OCI-LY7 (cell line): ENCODE measurements around the gene MCRIP1.

Experiments
- CTCF ChIP-seq: fragments of 200-600 bp; sonication (generic); conservative IDR thresholded peaks from 2 replicates; pipeline ENCODE4 v1.5.1; 2014; ENCODE audit warnings: mild to moderate bottlenecking, antibody characterized with exemption, low read length, moderate library complexity, mixed read lengths
- EZH2phosphoT487 ChIP-seq: fragments of 200-600 bp; sonication (generic); IDR thresholded peaks from 2 replicates; pipeline ENCODE4 v1.6.1; 2018; ENCODE audit warnings: low read depth, borderline replicate concordance, mild to moderate bottlenecking, mixed run types, antibody characterized with exemption, low read length, moderate library complexity, mixed read lengths

GRCh38 chr17:81863123-81863675 is 30.1 kb upstream of the MCRIP1 start:
- TF ChIP-seq CTCF (no peak), EZH2phosphoT487 (no peak)
